Measurements from ENCODE around the gene ARCN1. TPM values are rescaled to one million over a fixed set of nuclear protein-coding genes. Genes with fewer than 3 reads are reported as not detected.

Gene ARCN1
- total and polyA plus RNA-seq, 9 of the 15 experiments (the other 6 are each of a cell fraction or from before 2014, with no cell fraction given), result 30.0 to 224 (median 76.4) TPM

DNA sequence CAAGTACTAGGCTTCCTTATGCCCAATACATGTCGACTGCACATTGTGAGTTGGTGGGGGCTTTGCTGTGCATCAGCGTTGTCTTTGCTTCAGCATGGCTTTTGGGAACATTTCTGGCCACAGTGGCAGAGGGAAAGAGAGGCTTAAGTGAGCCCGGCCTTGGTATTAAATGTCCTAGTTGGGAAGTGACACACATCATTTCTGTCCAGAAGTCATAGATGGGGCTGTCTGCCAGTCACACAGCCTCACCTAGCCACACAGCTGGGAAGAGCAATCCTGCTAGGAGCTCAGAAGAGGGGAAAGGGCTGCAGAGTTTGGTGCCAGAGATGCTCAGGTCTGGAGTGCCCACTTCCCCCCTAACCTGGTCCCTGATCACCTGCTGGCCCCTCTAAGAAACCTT is 79.6 kb downstream of the ARCN1 start:
- BruUV-seq (replicated peaks), result no TSS peak
- Histone ChIP-seq H3K27ac (ENCODE audit: extremely low read depth, low read depth, low read length) (no peak overlapping the region), H3K9me3 (replicated peaks; ENCODE audit: control insufficient read depth, insufficient read depth, low read depth, low read length) (no peaks in the 10 kb centered on the region), H3K4me2 (ENCODE audit: insufficient read depth, low read length) (no peak overlapping the region), H4K20me1 (replicated peaks; ENCODE audit: control insufficient read depth, insufficient read depth, low read length) (no peaks in the 10 kb centered on the region), H3K27me3 (ENCODE audit: control insufficient read depth in 2 of 2, insufficient read depth in 2 of 2, low read length in 2 of 2) (no peaks in the 10 kb centered on the region), H3K9me1 (ENCODE audit: control insufficient read depth, insufficient read depth, low read length) (no peaks in the 10 kb centered on the region), H3K4me3 (no peak overlapping the region), H3K79me2 (ENCODE audit: control insufficient read depth, insufficient read depth, low read length) (no peaks in the 10 kb centered on the region), H3K9ac (ENCODE audit: insufficient read depth in 1 of 2, low read depth in 2 of 2, low read length in 2 of 2) (peak overlapping the region in 1 of 2 experiments; percentile 13; a peak in 1 of 4 replicates), H3K4me1 (replicated peaks in 1 of 2; ENCODE audit: control insufficient read depth in 2 of 2, insufficient read depth in 2 of 2, low read length in 2 of 2) (peaks cover 0 to 4% of the 10 kb centered on the region in 2 experiments; a peak in 1 of 5 replicates), H3K36me3 (ENCODE audit: control insufficient read depth, insufficient read depth, low read length) (peaks cover 31% of the 10 kb centered on the region), H2AFZ (ENCODE audit: low read depth, low read length) (no peak overlapping the region)
- POLR2A ChIA-PET, result interaction anchor here (1.5 kb wide), 1 partner anchor 15 kb away, joined by 3 read pairs; no protein-coding TSS in a partner anchor
- TF ChIP-seq MTA1 (IDR thresholded peaks at IDR 0.05; ENCODE audit: borderline replicate concordance) (no peak), TBP (optimal IDR thresholded peaks at IDR 0.05; ENCODE audit: low read depth, low read length) (no peak), TBL1XR1 (IDR thresholded peaks at IDR 0.05; ENCODE audit: low read length in 2 of 2) (no peak), NCOA4 (IDR thresholded peaks at IDR 0.05; ENCODE audit: partially characterized antibody) (no peak), CSDE1 (IDR thresholded peaks at IDR 0.05) (no peak), ZFPM2 (CRISPR knock-in tag; IDR thresholded peaks at IDR 0.05) (no peak), CAMTA2 (CRISPR knock-in tag; conservative IDR thresholded peaks at IDR 0.05) (no peak), ZNF586 (CRISPR knock-in tag; conservative IDR thresholded peaks at IDR 0.05) (no peak), KDM2B (CRISPR knock-in tag; IDR thresholded peaks at IDR 0.05) (no peak), SUPT5H (IDR thresholded peaks at IDR 0.05) (no peak), C11orf30 (IDR thresholded peaks at IDR 0.05; ENCODE audit: low read depth) (no peak), CBX1 (IDR thresholded peaks at IDR 0.05; ENCODE audit: low read depth) (no peak), NFIC (IDR thresholded peaks at IDR 0.05) (no peak), BMI1 (IDR thresholded peaks at IDR 0.05; ENCODE audit: low read length) (no peak), PURB (CRISPR knock-in tag; IDR thresholded peaks at IDR 0.05; ENCODE audit: low read depth) (no peak), MAFK (IDR thresholded peaks at IDR 0.05; ENCODE audit: low read length) (no peak)
- TF ChIP-seq, protein P1, sequence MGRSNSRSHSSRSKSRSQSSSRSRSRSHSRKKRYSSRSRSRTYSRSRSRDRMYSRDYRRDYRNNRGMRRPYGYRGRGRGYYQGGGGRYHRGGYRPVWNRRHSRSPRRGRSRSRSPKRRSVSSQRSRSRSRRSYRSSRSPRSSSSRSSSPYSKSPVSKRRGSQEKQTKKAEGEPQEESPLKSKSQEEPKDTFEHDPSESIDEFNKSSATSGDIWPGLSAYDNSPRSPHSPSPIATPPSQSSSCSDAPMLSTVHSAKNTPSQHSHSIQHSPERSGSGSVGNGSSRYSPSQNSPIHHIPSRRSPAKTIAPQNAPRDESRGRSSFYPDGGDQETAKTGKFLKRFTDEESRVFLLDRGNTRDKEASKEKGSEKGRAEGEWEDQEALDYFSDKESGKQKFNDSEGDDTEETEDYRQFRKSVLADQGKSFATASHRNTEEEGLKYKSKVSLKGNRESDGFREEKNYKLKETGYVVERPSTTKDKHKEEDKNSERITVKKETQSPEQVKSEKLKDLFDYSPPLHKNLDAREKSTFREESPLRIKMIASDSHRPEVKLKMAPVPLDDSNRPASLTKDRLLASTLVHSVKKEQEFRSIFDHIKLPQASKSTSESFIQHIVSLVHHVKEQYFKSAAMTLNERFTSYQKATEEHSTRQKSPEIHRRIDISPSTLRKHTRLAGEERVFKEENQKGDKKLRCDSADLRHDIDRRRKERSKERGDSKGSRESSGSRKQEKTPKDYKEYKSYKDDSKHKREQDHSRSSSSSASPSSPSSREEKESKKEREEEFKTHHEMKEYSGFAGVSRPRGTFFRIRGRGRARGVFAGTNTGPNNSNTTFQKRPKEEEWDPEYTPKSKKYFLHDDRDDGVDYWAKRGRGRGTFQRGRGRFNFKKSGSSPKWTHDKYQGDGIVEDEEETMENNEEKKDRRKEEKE (IDR thresholded peaks at IDR 0.05; ENCODE audit: borderline replicate concordance in 1 of 2, control insufficient read depth in 1 of 2, low read depth in 2 of 2, low read length in 1 of 2), result no peak
- TF ChIP-seq, protein P2, sequence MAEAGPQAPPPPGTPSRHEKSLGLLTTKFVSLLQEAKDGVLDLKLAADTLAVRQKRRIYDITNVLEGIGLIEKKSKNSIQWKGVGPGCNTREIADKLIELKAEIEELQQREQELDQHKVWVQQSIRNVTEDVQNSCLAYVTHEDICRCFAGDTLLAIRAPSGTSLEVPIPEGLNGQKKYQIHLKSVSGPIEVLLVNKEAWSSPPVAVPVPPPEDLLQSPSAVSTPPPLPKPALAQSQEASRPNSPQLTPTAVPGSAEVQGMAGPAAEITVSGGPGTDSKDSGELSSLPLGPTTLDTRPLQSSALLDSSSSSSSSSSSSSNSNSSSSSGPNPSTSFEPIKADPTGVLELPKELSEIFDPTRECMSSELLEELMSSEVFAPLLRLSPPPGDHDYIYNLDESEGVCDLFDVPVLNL (CRISPR knock-in tag; IDR thresholded peaks at IDR 0.05; ENCODE audit: low read depth), result no peak
- TF ChIP-seq, protein P3, sequence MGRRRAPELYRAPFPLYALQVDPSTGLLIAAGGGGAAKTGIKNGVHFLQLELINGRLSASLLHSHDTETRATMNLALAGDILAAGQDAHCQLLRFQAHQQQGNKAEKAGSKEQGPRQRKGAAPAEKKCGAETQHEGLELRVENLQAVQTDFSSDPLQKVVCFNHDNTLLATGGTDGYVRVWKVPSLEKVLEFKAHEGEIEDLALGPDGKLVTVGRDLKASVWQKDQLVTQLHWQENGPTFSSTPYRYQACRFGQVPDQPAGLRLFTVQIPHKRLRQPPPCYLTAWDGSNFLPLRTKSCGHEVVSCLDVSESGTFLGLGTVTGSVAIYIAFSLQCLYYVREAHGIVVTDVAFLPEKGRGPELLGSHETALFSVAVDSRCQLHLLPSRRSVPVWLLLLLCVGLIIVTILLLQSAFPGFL (CRISPR knock-in tag; IDR thresholded peaks at IDR 0.05), result no peak
- TF ChIP-seq, protein P4, sequence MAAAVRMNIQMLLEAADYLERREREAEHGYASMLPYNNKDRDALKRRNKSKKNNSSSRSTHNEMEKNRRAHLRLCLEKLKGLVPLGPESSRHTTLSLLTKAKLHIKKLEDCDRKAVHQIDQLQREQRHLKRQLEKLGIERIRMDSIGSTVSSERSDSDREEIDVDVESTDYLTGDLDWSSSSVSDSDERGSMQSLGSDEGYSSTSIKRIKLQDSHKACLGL (CRISPR knock-in tag; IDR thresholded peaks at IDR 0.05; ENCODE audit: borderline replicate concordance, poor library complexity, severe bottlenecking), result no peak
- ATAC-seq (no peak), FAIRE-seq (no peak), DNase-seq (ENCODE audit: extremely low read depth in 1 of 4, low spot score in 3 of 4) (no peak)
- CTCF ChIA-PET (ENCODE audit: low intra/inter-chr PET ratio), result no interaction called here
- 42% methylated on average over 3 of the region's 3 CpGs for WGBS (ENCODE audit: insufficient coverage, low coverage, missing lambda C conversion rate)
- intact Hi-C loops (cut with micrococcal nuclease) (loop anchor here (10.0 kb wide), 1 partner anchor 303 kb away; the partner anchor contains the start of gene UPK2), in situ Hi-C loops (cut with MboI) (no loop called here)

All from K562 (cell line).